Gastrocnemius medialis (tissue), 4 donors: ENCODE data around the gene IMP3. TPM values are rescaled to one million over a fixed set of nuclear protein-coding genes. Genes with fewer than 3 reads are reported as not detected.

Experiments
- ATAC-seq, 2 donors: fragments of 150-250 bp; one replicate each; pipeline ENCODE4 v1.9.1; 2016
- DNase-seq, 2 donors: peaks; one replicate each; pipeline ENCODE4 v3.0.0-alpha.2; 2019
- H3K27ac ChIP-seq, 4 donors: fragments of 200-600 bp; sonication (generic); 1 replicate in 1 of 4; 2 replicates in 3 of 4; pipeline ENCODE4 v1.5.1; 2016 to 2018; ENCODE audit warnings: mild to moderate bottlenecking in 2 of 4, moderate library complexity in 1 of 4
- H3K27me3 ChIP-seq, 3 donors: fragments of 200-600 bp; sonication (generic) in 2 of 3; 1 replicate in 1 of 3; 2 replicates in 2 of 3; pipeline versions ENCODE4 v1.5.1 to v1.6.0; 2016 to 2019; ENCODE audit warnings: mild to moderate bottlenecking in 1 of 3, moderate library complexity in 1 of 3
- H3K36me3 ChIP-seq, 2 donors: fragments of 200-600 bp; sonication (generic) in 1 of 2; one replicate each; pipeline ENCODE4 v1.5.1; 2017 to 2018
- H3K4me1 ChIP-seq, 2 donors: fragments of 200-600 bp; sonication (generic) in 1 of 2; one replicate each; pipeline ENCODE4 v1.5.1; 2016 to 2017; ENCODE audit warnings: mild to moderate bottlenecking in 2 of 2
- H3K4me3 ChIP-seq, 4 donors: fragments of 200-600 bp; sonication (generic) in 3 of 4; 1 replicate in 1 of 4; 2 replicates in 3 of 4; pipeline ENCODE4 v1.5.1; 2016 to 2019; ENCODE audit warnings: mild to moderate bottlenecking in 2 of 4
- H3K9me3 ChIP-seq, 3 donors: fragments of 200-600 bp; sonication (generic) in 2 of 3; 1 replicate in 1 of 3; 2 replicates in 2 of 3; pipeline ENCODE4 v1.5.1; 2016 to 2019
- POLR2A ChIP-seq, 2 donors: fragments of 450-650 bp; IDR thresholded peaks; one replicate each; pipeline ENCODE4 v1.6.1; 2017; ENCODE audit warnings: antibody characterized with exemption in 2 of 2, mild to moderate bottlenecking in 2 of 2, moderate library complexity in 2 of 2
- in situ Hi-C, 4 donors: fragments of 200-750 bp; cut with MboI; loops; one replicate each; pipeline versions ENCODE4 v1.15.0 to v1.8.0; 2017; ENCODE audit warnings: low sequenced_read_pairs in 4 of 4
- intact Hi-C: fragments of 100-400 bp; cut with DNase I; formaldehyde crosslinking; loops from one replicate; pipeline ENCODE4 v1.15.1; 2023; ENCODE audit warnings: low total_unique reads
- total RNA-seq, 4 donors: library from RNA; depleted of rRNA; stranded (reverse); fragments of >200 nt; gene quantifications; one replicate each; pipeline versions ENCODE4 v1.1.0 to v1.2.3, GENCODE V29; 2016
- TF ChIP-seq, protein P1 (sequence below), 5 experiments: fragments of 450-650 bp in 3 of 5; fragments of 200-600 bp in 2 of 5; sonication (generic) in 2 of 5; IDR thresholded peaks in 4 of 5; conservative IDR thresholded peaks in 1 of 5; 1 replicate in 4 of 5; 2 replicates in 1 of 5; pipeline ENCODE4 v1.5.1; 2016 to 2019; ENCODE audit warnings: antibody characterized with exemption in 5 of 5, mild to moderate bottlenecking in 3 of 5, moderate library complexity in 3 of 5

Gene IMP3
- total RNA-seq, 4 donors from 2014 or later, result 110 to 184 (median 153) TPM

DNA sequence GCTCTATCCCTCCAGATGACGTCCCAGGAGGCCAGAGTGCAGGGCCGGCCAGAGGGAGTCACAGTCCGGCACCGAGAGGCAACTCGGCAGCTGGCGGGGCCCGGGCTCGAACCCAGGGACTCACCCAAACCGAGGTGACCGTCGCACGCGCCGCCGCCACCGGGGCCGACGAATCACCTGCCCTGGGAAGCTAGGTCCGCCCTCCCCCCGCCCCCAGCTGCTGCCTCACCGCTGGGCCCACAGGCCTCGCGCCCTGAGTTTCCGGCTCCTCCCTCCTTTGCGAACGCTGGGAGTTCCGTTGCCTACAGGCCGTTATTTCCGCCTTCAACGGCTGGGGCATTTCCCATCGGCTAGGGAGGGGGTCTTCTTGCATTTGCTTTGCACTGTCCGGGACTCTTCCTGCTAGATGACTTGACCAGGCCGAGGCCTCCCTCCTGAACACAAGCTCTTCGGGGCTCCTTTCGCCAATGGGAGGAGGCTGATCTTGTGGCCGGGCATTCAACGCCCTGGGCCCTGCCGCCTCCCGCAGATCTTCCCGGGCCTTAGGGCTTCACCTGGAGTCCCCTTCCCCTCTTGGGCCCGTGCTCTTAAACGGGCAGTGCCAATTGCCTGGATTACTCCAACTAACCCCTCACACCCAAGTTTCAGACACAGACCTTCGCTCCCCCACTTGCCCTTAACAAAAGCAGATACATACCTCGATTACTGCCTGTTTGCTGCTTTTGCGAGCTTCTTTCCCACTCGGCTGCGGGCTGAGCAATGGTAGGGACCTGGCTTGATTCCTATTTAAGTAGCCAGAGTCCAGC is 14.3 kb downstream of the IMP3 start, which contains the start of gene SNUPN:
SNUPN (minus strand) TSS at position 184 of the 806 bp plus-strand sequence. CDS start 4,674 bp downstream, outside the sequence.
- H3K4me1 ChIP-seq, result peaks cover 4 to 6% of the 10 kb centered on the region in 2 donors
- DNase-seq (peak; percentile 92 to 93), ATAC-seq (peak; percentile 95)
- no peaks in the 10 kb centered on the region for H3K27me3 ChIP-seq
- in situ Hi-C loops (loop anchor here in 2 of 4 donors (25.0 kb wide), 1 partner anchor 263 kb away; the partner anchor contains the start of gene MAN2C1 (in 2 of the 2)), intact Hi-C loops (loop anchor here (1.0 kb wide), 4 partner anchors 15 to 257 kb away; partner anchors contain the start of genes IMP3 and MAN2C1)
- H3K36me3 ChIP-seq, result no peaks in the 10 kb centered on the region
- no peaks in the 10 kb centered on the region for H3K9me3 ChIP-seq
- peak within 1 kb of the TSS; percentile 82 to 93 (median 84) for H3K4me3 ChIP-seq
- peak within 1 kb of the TSS; percentile 95 to 97 (median 96) for H3K27ac ChIP-seq
- TF ChIP-seq, protein P1, sequence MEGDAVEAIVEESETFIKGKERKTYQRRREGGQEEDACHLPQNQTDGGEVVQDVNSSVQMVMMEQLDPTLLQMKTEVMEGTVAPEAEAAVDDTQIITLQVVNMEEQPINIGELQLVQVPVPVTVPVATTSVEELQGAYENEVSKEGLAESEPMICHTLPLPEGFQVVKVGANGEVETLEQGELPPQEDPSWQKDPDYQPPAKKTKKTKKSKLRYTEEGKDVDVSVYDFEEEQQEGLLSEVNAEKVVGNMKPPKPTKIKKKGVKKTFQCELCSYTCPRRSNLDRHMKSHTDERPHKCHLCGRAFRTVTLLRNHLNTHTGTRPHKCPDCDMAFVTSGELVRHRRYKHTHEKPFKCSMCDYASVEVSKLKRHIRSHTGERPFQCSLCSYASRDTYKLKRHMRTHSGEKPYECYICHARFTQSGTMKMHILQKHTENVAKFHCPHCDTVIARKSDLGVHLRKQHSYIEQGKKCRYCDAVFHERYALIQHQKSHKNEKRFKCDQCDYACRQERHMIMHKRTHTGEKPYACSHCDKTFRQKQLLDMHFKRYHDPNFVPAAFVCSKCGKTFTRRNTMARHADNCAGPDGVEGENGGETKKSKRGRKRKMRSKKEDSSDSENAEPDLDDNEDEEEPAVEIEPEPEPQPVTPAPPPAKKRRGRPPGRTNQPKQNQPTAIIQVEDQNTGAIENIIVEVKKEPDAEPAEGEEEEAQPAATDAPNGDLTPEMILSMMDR (IDR thresholded peaks at IDR 0.05 in 4 of 5, conservative IDR thresholded peaks at IDR 0.05 in 1 of 5), result no peak
- peak; percentile 38 to 53 for TF ChIP-seq POLR2A (IDR thresholded peaks at IDR 0.05)

DNA sequence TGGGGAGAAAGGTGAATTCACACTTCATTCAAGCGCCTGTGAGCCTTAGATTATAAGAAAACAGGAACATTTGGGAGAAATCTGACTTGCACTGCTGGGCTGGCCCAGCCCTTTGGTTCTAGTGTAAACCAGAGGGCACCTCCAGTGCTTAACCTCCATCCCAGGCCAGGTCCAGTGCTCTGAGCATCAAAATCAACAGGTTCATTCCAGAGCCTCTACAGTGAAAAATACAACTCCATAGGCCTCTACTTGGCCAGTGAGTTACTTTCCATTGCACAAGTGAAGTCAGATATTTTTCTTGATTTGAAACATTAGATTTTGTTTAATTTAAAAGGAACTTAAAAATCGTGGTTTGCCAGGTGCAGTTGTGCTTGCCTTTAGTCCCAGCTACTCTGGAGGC is 17.5 kb downstream of the IMP3 start:
- no peak for TF ChIP-seq POLR2A (IDR thresholded peaks at IDR 0.05)
- TF ChIP-seq, protein P1 (IDR thresholded peaks at IDR 0.05 in 4 of 5, conservative IDR thresholded peaks at IDR 0.05 in 1 of 5), result no peak
- Histone ChIP-seq H3K27me3 (no peaks in the 10 kb centered on the region), H3K36me3 (peaks cover 3 to 23% of the 10 kb centered on the region in 2 donors), H3K4me3 (no peak overlapping the region), H3K27ac (no peak overlapping the region), H3K4me1 (peaks cover 6 to 11% of the 10 kb centered on the region in 2 donors), H3K9me3 (no peaks in the 10 kb centered on the region)
- intact Hi-C loops (no loop called here), in situ Hi-C loops (loop anchor here in 1 of 4 donors (25.0 kb wide), 1 partner anchor 235 kb away; no protein-coding TSS in a partner anchor)
- ATAC-seq (no peak), DNase-seq (no peak)

DNA sequence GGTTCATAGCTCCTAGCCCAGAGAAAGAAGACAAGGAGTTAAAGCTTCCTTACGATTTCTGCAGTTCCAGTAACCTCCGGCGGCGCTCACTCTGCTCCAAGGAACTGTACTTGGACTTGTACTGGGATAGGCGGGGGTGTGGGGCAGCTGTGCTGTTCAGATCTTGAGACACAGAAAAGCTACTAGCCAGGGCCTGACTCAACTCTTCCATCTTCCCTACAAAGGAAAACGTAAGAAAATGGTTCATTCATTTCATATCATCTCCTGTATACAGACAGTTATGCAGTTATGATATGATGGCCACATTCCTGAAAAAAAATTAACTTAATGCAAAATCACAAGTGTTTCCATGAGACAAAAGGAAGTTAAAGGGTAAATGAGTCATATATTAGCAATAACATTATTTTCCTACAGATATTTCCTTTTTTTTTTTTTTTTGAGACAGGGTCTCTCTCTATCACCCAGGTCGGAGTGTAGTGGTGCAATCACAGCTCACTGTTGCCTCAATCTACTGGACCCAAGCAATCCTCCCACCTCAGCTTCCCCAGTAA is 19.1 kb downstream of the IMP3 start:
- H3K4me1 ChIP-seq, result peaks cover 0 to 7% of the 10 kb centered on the region in 2 donors
- peak overlapping the region; percentile 34 to 46 (median 40) for H3K27ac ChIP-seq
- intact Hi-C loops (no loop called here), in situ Hi-C loops (loop anchor here in 1 of 4 donors (25.0 kb wide), 1 partner anchor 234 kb away; no protein-coding TSS in a partner anchor)
- DNase-seq (peak; percentile 45 to 70), ATAC-seq (peak; percentile 28 to 42)
- no peaks in the 10 kb centered on the region for H3K27me3 ChIP-seq
- TF ChIP-seq POLR2A (IDR thresholded peaks at IDR 0.05), result no peak
- TF ChIP-seq, protein P1 (IDR thresholded peaks at IDR 0.05 in 4 of 5, conservative IDR thresholded peaks at IDR 0.05 in 1 of 5), result peak in 1 of 5 experiments; percentile 5
- H3K9me3 ChIP-seq, result no peaks in the 10 kb centered on the region
- no peak overlapping the region for H3K4me3 ChIP-seq
- H3K36me3 ChIP-seq, result peaks cover 3 to 39% of the 10 kb centered on the region in 2 donors

DNA sequence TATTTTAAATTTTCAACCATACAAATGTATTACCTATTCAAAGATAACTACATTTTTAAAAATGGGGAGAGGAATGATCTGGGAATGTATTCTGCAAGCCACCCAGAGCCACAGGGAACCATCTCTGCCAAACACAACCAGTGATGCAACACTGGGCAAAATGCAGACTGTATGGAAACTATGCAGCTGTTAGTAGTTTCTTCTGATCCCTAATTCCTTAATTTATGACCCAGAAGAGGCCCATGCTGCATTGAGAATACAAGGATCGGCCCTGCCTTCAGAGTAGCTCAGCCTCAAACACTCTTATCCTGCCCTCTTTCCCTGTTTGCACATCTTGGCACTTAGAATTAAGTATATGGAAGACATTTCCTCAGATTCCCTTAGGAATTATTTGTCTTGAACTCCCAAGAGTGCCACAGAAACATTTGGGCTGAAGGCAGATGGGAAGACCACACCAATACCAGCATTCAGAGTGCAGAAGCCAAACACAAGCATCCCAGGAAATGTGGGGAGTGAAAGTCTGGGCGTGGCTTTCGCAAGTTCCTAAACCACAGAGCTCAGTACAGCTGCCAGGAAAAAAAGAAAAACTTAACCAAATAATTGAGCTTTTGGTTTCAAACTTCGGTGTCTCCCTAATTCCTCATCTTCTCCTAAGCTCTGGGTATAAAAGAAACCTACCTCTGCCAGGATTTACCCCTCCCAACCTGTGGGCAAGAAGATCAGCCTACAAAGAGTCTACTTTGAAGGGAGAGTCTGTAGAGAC is 19.8 kb downstream of the IMP3 start:
- no peaks in the 10 kb centered on the region for H3K9me3 ChIP-seq
- intact Hi-C loops (no loop called here), in situ Hi-C loops (loop anchor here in 1 of 4 donors (25.0 kb wide), 1 partner anchor 233 kb away; no protein-coding TSS in a partner anchor)
- peak overlapping the region; percentile 34 to 46 (median 40) for H3K27ac ChIP-seq
- DNase-seq, result peak in 1 of 2 donors; percentile 15
- no peak for TF ChIP-seq POLR2A (IDR thresholded peaks at IDR 0.05)
- TF ChIP-seq, protein P1 (IDR thresholded peaks at IDR 0.05 in 4 of 5, conservative IDR thresholded peaks at IDR 0.05 in 1 of 5), result no peak
- peaks cover 0 to 6% of the 10 kb centered on the region in 2 donors for H3K4me1 ChIP-seq
- H3K36me3 ChIP-seq, result peaks cover 3 to 43% of the 10 kb centered on the region in 2 donors
- no peak for ATAC-seq
- no peak overlapping the region for H3K4me3 ChIP-seq
- H3K27me3 ChIP-seq, result no peaks in the 10 kb centered on the region
